HT1080 (cell line): ENCODE results near the gene P2RX7. TPM values are rescaled to one million over a fixed set of nuclear protein-coding genes. Genes with fewer than 3 reads are reported as not detected.
A peak's percentile ranks its signal among the peaks of the same experiment; 100 is the strongest.
"Not testable (repeated sequence)": the region's sequence is repeated elsewhere in the genome, so short reads cannot be mapped to it uniquely, and the experiment has no call there.

Experiments
- DNase-seq: peaks from one replicate; pipeline ENCODE4 v3.0.0-alpha.2; 2015; ENCODE audit warnings: low read depth
- total RNA-seq: library from RNA; depleted of rRNA; stranded (reverse); fragments of >200 nt; shearing (Covaris generic); gene quantifications from 2 replicates; pipeline ENCODE4 v1.2.3, GENCODE V29; 2014

The P2RX7 gene
- total RNA-seq, 1 experiment from 2014 or later, result not detected

- no peak for DNase-seq
Measured at GRCh38 chr12:121170151-121170550, 37.5 kb downstream of the P2RX7 start.

GRCh38 chr12:121170611-121171260 lies 38.1 kb downstream of the P2RX7 start:
- DNase-seq, result peak; percentile 71

GRCh38 chr12:121172145-121172544 lies 39.5 kb downstream of the P2RX7 start:
- DNase-seq, result no peak

GRCh38 chr12:121175383-121176119 lies 42.9 kb downstream of the P2RX7 start:
- no peak for DNase-seq

- peak; percentile 21 for DNase-seq
Measured at GRCh38 chr12:121176826-121177529, 44.3 kb downstream of the P2RX7 start.

GRCh38 chr12:121181181-121181580 lies 48.5 kb downstream of the P2RX7 start:
- no peak for DNase-seq

GRCh38 chr12:121182222-121182893 lies 49.7 kb downstream of the P2RX7 start:
- DNase-seq, result no peak

- DNase-seq, result no peak
Measured at GRCh38 chr12:121184425-121184824, 51.7 kb downstream of the P2RX7 start.

GRCh38 chr12:121184984-121185889 lies 52.6 kb downstream of the P2RX7 start:
- no peak for DNase-seq

- DNase-seq, result no peak
Measured at GRCh38 chr12:121186826-121187225, 54.1 kb downstream of the P2RX7 start.

- no peak for DNase-seq
Measured at GRCh38 chr12:121187501-121187900, 54.8 kb downstream of the P2RX7 start.

GRCh38 chr12:121188227-121188626 lies 55.6 kb downstream of the P2RX7 start:
- no peak for DNase-seq

GRCh38 chr12:121189131-121189530 lies 56.5 kb downstream of the P2RX7 start:
- DNase-seq, result no peak

- no peak for DNase-seq
Measured at GRCh38 chr12:121189619-121190155, 57.0 kb downstream of the P2RX7 start.

- peak; percentile 90 for DNase-seq
Measured at GRCh38 chr12:121190523-121191031, 57.9 kb downstream of the P2RX7 start.

GRCh38 chr12:121191151-121191550 lies 58.5 kb downstream of the P2RX7 start:
- DNase-seq, result no peak

GRCh38 chr12:121196902-121197301 lies 64.2 kb downstream of the P2RX7 start:
- peak; percentile 36 for DNase-seq

- DNase-seq, result no peak
Measured at GRCh38 chr12:121198949-121199348, 66.3 kb downstream of the P2RX7 start.

GRCh38 chr12:121201140-121201539 lies 68.5 kb downstream of the P2RX7 start:
- DNase-seq, result not testable (repeated sequence)
